GM12873 (cell line): ENCODE measurements around the gene SSTR4.

Source experiments
- CTCF ChIP-seq: IDR thresholded peaks from 2 replicates; pipeline ENCODE4 v1.5.1; 2012; ENCODE audit warnings: low read depth, mild to moderate bottlenecking, moderate library complexity, low read length, control low read depth; ENCODE audit not compliant: insufficient read depth; ENCODE audit errors: missing control alignments

Gene SSTR4

GRCh38 chr20:23050847-23051627, 15.9 kb downstream of the SSTR4 start:
- TF ChIP-seq CTCF: peak; percentile 65

- TF ChIP-seq CTCF: no peak
Measured at GRCh38 chr20:23052904-23053303, 17.8 kb downstream of the SSTR4 start.

GRCh38 chr20:23058240-23058639, 23.1 kb downstream of the SSTR4 start:
- no peak for TF ChIP-seq CTCF

- TF ChIP-seq CTCF: no peak
Measured at GRCh38 chr20:23059001-23059400, 23.9 kb downstream of the SSTR4 start.

- TF ChIP-seq CTCF: no peak
Measured at GRCh38 chr20:23059846-23060245, 24.7 kb downstream of the SSTR4 start.

GRCh38 chr20:23060629-23061028, 25.5 kb downstream of the SSTR4 start:
- no peak for TF ChIP-seq CTCF

- TF ChIP-seq CTCF: no peak
Measured at GRCh38 chr20:23061262-23061661, 26.1 kb downstream of the SSTR4 start.
